SKM-1 treated with dmso at 0.1 percent for 144 hours (cell line): ENCODE measurements around the gene ASB13.
"Not testable (repeated sequence)": the region's sequence is repeated elsewhere in the genome, so short reads cannot be mapped to it uniquely, and the experiment has no call there.

Source experiments
- DNase-seq: peaks from one replicate; lab custom pipeline; 2025; ENCODE audit not compliant: unreplicated experiment; lab: John Stamatoyannopoulos, UW

The ASB13 gene

DNA sequence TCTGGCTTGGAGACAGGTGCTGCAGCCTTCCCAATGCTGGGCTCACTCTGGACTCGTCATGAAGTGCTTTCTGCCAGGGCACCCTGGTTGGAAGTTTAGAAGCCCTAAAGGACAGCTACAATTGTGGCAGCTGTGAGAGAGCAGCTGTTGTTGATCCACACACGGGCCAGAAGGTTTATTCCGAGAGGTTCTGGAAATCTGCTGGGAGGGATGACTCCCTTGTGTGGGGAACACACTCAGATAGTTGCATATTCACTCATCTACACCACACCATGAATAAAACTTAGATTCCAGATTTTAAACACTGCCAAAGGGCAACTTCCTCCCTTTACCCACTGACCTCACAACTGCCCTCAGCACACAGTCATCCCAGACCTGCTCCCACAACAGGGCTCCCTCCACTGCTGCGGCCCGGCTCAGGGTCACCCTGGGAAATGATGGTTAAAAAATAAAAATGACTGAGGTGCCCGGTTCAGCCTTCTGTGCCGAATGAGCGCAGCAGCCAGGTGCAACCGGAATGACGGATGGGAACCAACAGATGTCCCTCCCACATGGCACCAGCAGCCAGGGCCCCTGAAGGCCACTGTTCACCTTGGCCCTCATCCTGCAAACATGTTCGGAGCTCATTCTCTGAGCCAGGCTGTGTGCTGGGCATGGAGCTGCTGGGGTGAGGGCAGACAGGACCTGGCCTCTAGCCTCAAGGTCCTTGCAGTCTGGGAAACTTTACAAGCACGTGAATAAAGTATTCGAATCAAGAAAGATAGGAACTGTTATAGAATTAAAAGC lies 40.2 kb downstream of the ASB13 start:
- DNase-seq, result no peak

GRCh38 chr10:5624701-5625100 lies 41.7 kb downstream of the ASB13 start:
- no peak for DNase-seq

- DNase-seq, result peak; percentile 15
Observed at GRCh38 chr10:5623081-5623748, 43.2 kb downstream of the ASB13 start.

DNA sequence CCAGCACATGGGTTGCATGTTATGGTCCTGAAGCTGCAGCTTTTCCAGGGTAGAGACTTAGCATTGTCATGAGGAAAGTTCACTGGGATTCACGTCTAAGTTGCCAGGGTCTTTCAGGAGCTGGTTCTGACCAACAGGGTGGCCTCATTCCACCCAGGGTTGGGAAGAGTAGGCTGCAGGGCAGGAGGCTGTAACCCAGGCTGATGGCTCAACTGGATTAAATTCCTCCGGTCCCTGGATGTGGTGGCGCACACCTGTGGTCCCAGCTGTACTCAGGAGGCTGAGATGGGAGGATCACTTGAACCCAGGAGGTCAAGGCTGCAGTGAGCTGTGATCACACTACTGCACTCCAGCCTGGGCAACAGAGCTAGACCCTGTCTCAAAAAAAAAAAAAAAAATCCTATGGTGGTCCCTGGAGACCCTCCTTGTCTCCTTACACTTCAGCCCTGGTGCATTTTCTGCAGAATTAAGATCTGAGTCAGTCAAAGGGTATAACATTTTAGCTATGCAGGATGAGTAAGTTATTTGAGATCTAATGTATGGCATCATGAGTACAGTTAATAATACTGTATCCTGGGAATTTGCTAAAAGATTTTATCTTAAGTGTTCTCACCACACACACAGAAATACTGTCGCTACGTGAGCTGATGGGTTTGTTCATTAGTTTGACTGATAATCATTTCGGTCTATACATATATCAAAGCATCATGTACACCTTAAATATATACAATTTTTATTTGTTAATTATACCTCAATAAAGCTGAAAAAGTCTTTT lies 44.0 kb downstream of the ASB13 start:
- no peak for DNase-seq

GRCh38 chr10:5621371-5621770 lies 45.0 kb downstream of the ASB13 start:
- DNase-seq, result not testable (repeated sequence)

DNA sequence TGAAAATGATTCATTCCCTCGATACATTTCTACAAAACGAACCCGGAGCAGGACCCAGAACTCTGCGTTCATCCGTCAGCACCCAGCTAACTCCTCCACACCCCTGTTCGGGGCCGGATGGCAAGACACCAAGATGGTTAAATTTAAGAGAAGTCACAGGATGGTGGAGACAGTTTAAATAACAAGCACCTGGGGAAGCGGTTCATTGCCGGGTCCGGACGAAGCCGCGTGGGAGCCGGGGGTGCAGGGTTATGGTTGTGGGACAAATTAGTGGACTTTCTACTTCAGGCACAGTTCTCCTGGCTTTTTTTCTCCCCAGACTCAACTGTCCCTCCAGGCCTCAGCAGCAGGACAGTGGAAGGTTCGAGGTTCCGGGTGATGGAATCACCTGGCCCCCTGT lies 45.4 kb downstream of the ASB13 start:
- no peak for DNase-seq

DNA sequence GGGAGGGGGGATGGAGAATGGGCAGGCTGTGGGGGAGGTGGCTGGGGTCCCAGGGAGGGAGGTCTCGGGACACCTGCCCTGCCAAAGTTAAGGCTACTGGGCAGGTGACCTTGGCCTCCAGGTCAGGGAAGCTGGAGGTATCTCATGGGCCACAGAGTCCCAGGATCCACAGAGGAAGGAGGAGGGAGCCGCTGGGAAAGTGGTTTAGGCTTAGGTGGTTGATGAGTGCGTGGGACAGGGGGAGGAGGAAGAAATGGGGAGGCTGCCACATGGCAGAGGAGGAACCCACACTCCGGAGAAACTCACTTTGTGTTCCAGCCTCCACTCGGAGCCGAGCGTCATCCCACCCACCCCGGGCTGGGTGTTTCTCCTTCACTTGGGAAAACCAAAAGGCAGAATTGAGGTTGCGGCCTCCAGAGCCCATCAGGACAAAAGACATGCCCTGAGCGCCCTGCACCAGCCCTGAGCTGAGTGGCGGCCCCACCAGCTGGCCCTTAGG lies 46.1 kb downstream of the ASB13 start:
- DNase-seq, result no peak

DNA sequence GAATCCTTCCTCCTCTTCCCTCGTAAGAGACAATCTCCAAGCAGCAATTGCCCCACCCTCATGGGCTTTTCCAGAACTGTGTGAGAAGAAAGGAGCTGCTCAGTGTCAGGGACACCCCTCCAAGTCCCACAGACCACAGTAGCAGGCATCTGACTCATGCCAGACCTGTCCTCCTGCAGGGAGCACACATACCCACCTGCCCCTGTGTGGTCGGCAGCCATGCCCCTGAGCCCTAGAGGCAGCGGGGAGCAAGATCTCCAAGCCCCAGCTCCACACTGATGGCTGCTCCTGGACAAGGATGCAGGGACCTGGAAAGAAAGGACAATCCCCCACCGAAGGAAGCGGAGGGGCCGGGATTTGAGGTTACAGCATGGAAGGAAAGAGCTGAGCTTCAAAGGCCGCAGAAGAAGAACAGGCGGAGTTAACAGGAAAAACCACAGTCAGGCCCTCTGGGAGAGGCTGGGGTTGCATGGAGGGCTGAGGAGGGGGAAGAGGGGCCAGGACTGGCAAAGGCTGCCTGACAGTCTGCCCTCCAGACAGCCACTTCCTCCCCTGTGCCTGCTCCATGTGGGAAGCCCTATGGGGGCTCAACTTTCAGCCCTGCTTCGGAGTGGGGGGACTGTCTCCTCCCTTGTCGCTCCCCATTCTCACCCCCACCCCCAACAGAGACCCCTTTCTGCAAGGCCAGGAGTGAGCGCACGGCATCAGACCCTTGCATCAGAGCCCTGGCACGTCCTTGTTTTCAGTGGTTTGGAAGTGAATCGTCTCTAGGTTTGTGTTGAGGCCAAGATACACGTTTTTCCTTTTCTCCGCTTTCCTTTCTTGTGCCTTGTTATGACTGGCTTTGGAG lies 46.8 kb downstream of the ASB13 start:
- no peak for DNase-seq

DNA sequence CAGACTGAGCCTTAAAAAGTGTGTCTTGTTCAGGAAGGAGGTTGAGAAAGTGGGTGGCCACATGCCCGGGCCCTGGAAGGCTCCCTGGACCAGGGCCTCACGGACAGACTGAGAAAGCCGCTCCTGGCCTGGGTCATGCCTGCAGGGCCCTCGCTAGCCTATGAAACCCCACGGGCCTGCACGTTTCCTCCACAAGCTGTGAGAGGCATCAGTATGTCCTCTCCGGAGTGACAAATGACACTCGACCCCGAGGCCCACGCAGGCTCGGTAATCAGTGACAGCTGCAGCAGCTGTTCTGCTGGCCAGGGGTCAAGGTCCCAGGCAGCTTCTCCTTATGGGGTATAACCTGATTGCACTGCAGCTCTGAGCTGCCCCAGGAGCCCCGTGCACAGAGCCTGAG lies 47.6 kb downstream of the ASB13 start:
- DNase-seq, result no peak

DNA sequence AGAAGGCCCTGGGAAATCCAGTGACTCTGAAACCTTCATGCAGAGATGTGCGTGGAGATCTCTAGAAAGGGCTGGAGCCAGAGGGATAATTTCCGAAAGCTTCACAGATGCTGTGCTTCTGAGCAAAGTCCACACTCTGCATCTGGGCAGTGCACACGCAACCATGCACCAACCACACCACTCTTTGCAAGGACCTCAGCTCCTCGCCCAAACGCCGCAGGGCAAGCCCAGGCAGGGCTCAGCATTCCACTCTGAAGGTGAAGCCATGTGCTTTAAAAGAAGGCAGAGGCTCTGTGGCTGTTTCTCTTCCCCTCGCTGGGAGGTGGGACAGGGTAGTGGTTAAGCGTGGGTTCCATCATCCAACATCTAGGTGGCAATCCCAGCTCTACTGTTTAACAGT lies 48.4 kb downstream of the ASB13 start:
- DNase-seq, result no peak

DNA sequence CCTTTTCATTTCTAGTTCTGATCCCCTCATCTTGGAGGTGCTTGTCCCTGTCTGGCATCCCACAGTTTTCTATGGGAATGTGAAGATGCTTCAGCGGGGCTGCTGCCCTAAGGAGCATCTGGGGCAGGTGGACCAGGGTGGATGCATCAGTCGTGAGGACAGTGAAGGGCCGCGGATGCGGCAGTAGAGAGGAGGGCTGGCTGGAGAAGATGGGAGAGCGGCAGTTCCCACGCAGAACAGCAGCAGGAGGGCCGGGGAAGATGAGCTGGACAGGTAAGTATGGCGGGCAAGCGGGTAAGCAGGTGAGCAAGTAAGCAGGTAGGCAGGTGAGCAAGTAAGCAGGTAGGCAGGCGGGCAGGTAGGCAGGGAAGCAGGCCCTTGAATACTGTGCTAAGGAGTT lies 48.9 kb downstream of the ASB13 start:
- DNase-seq, result no peak

GRCh38 chr10:5616836-5617235 lies 49.6 kb downstream of the ASB13 start:
- no peak for DNase-seq

- DNase-seq, result no peak
Observed at GRCh38 chr10:5616046-5616445, 50.3 kb downstream of the ASB13 start.

DNA sequence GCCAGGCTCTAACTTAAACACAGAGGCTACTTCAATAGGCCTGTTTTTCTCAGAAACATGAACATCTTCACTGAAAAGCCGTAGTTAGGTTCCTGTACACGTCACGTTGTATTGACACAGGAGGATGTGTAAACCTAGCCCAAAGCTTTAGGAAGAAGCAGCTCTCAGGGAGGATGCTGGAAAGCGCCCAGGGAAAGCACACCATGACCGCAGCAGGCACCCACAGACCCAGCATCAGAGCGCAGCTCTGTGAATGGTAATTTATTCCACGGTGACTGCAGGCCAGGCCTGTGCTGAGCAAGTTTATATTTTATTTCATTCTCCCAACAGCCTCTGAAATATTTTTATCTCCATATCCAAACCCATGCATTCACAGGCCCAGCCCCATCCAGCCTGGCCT lies 51.1 kb downstream of the ASB13 start:
- DNase-seq, result no peak

DNA sequence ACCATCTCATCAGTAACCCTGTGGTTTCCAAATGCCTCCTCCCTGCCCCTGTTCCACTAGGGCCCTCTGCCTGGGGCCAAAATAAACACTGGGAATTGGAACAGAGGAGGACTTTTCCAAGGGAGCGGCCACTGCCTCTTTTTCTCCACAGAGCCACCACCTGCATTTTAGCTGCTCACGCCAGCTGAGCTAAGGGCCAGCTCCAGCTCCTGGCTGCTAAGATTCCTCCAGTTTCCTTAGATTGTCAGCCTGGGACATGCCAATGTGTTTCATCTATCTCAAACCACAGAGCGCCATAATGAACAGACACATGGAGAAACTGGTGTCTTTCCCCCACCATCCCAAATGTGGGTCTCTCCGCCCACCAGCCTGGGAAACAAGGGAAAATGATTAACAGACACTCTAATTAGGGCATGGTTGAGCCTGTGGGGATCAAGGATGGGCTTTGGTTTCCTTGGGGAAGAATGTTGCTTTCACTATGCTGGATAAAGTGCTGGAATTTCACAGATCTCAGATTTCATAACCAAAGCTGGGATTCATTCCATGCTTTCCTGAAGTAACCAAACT lies 52.2 kb downstream of the ASB13 start:
- DNase-seq, result no peak

DNA sequence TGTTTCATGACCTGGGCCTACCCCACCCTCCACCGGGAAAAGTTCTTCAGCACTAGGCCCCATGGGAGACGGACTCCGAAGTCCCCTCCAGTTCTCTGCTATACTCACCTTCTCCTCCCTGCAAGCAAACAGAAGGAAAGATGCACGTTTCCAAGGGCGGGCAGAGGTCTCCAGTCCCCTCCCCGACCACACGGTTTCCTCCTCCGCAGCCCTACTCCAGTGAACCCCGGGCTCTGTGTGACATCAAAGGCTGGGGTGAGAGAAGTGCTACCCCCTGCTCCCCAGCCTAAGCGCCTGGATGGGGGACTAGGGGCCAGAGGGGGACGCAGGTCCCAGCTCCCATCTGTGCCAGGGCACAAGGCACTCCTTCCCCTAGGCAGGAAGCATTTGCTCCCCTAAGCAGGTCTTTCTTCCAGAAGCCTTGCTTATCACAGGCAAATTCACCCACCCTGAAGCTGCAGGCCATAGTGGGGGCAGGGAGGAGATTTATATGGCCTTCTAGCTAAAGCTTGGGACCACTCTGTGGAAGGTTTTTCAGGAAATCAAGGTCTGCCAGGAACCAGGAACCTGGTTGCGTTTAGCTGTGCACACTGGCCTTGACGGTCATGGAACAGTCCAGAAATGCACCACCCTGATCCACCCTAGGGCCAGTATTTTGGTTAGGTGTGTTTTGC lies 52.8 kb downstream of the ASB13 start:
- DNase-seq, result no peak

GRCh38 chr10:5611899-5612680 lies 54.3 kb downstream of the ASB13 start:
- DNase-seq, result no peak

DNA sequence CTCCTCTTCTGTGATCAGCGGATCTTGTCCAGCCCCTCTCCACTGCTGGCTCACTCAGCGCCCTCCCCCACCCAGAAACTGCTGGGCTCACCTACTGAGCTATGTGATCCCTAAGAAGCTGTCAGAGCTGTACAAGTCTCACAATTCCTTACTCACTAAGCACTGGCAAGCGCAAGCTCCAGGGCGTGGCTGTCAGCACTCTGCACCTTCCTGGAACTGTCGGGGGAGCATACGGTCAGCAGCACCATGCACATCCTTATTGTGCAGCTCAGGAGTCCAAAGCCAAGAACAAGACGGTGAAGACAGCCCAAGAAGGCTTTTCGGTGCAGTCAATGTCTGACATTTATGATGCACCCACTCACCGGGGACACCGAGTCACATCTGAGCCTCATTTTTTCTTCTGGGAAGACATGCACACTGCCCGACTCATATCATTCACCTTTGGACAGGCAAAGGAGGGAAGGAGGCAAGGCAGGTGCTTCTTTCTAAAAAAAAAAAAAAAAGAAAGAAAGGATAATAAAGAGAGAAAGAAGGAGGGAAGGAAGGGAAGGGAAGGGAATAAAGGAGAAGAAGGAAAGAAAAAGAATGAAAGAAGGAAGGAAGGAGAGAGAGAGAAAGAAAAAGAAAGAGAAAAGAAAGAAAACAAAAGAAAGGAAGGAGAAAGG lies 56.3 kb downstream of the ASB13 start:
- no peak for DNase-seq
